Measurements from ENCODE around the gene FRAS1.

- no peak for TF ChIP-seq CTCF (conservative IDR thresholded peaks at IDR 0.05 in 1 of 2, IDR thresholded peaks at IDR 0.05 in 1 of 2; ENCODE audit: low read depth in 1 of 2, low read length in 2 of 2)
- TF ChIP-seq EZH2 (IDR thresholded peaks at IDR 0.05; ENCODE audit: low read length, missing control alignments) = no peak
Observed at GRCh38 chr4:78468272-78468671, 411.1 kb downstream of the FRAS1 start.

Measured in fibroblast of lung (primary cell).